MM.1S (cell line): ENCODE results near the gene LGALS9.

ENCODE experiments used
- DNase-seq: peaks from one replicate; pipeline ENCODE4 v3.0.0-alpha.2; 2015
- H2AFZ ChIP-seq: fragments of 300-600 bp; sonication (generic); 2 replicates; pipeline ENCODE4 v1.6.0; 2016; ENCODE audit warnings: antibody characterized with exemption, low read length
- H3F3A ChIP-seq: fragments of 300-600 bp; sonication (generic); 2 replicates; pipeline ENCODE4 v1.6.1; 2016; ENCODE audit warnings: mild to moderate bottlenecking, antibody characterized with exemption, low read length, moderate library complexity, mixed read lengths; ENCODE audit not compliant: insufficient read depth
- H3K27ac ChIP-seq: fragments of 300-600 bp; sonication (generic); 2 replicates; pipeline ENCODE4 v1.5.1; 2016; ENCODE audit warnings: mild to moderate bottlenecking, low read length
- H3K27me3 ChIP-seq: fragments of 300-600 bp; sonication (generic); replicated peaks from 2 replicates; pipeline ENCODE4 v1.6.0; 2016; ENCODE audit warnings: low read length; ENCODE audit not compliant: insufficient read depth
- H3K36me3 ChIP-seq: fragments of 300-600 bp; sonication (generic); replicated peaks from 2 replicates; pipeline ENCODE4 v1.6.1; 2016; ENCODE audit warnings: mild to moderate bottlenecking, low read length, mixed read lengths; ENCODE audit not compliant: insufficient read depth
- H3K4me1 ChIP-seq: fragments of 300-600 bp; sonication (generic); 2 replicates; pipeline ENCODE4 v1.6.1; 2016; ENCODE audit warnings: low read length, mixed read lengths
- H3K4me2 ChIP-seq: fragments of 300-600 bp; sonication (generic); 2 replicates; pipeline ENCODE4 v1.6.0; 2016; ENCODE audit warnings: low read depth, low read length
- H3K4me3 ChIP-seq: fragments of 300-600 bp; sonication (generic); 2 replicates; pipeline ENCODE4 v1.5.1; 2016; ENCODE audit warnings: low read length, mixed read lengths
- H3K79me2 ChIP-seq: fragments of 300-600 bp; sonication (generic); 2 replicates; pipeline ENCODE4 v1.6.1; 2016; ENCODE audit warnings: mixed run types, low read length, mixed read lengths
- H3K9ac ChIP-seq: fragments of 300-600 bp; sonication (generic); 2 replicates; pipeline ENCODE4 v1.6.1; 2016; ENCODE audit warnings: low read length, mixed read lengths
- H3K9me2 ChIP-seq: fragments of 300-600 bp; sonication (generic); replicated peaks from 2 replicates; pipeline ENCODE4 v1.6.1; 2016; ENCODE audit warnings: mild to moderate bottlenecking, low read length, mixed read lengths; ENCODE audit not compliant: insufficient read depth
- H3K9me3 ChIP-seq: fragments of 300-600 bp; sonication (generic); replicated peaks from 2 replicates; pipeline ENCODE4 v1.6.1; 2016; ENCODE audit warnings: mild to moderate bottlenecking, low read length, mixed read lengths; ENCODE audit not compliant: insufficient read depth
- H4K20me1 ChIP-seq: fragments of 300-600 bp; sonication (generic); 2 replicates; pipeline ENCODE4 v1.6.1; 2016; ENCODE audit warnings: mild to moderate bottlenecking, low read length, moderate library complexity, mixed read lengths; ENCODE audit not compliant: insufficient read depth
- EZH2 ChIP-seq: fragments of 300-600 bp; sonication (generic); optimal IDR thresholded peaks from 2 replicates; pipeline ENCODE3; 2017; ENCODE audit warnings: low read depth, mild to moderate bottlenecking, antibody characterized with exemption, low read length, mixed read lengths
- EZH2phosphoT487 ChIP-seq: fragments of 300-600 bp; sonication (generic); IDR thresholded peaks from 2 replicates; pipeline ENCODE4 v1.6.1; 2018; ENCODE audit warnings: antibody characterized with exemption, low read length
- TF ChIP-seq, protein P1 (sequence below): fragments of 300-600 bp; sonication (generic); IDR thresholded peaks from 2 replicates; pipeline ENCODE4 v1.5.1; 2016; ENCODE audit warnings: antibody characterized with exemption, low read length, mixed read lengths

LGALS9 gene

DNA sequence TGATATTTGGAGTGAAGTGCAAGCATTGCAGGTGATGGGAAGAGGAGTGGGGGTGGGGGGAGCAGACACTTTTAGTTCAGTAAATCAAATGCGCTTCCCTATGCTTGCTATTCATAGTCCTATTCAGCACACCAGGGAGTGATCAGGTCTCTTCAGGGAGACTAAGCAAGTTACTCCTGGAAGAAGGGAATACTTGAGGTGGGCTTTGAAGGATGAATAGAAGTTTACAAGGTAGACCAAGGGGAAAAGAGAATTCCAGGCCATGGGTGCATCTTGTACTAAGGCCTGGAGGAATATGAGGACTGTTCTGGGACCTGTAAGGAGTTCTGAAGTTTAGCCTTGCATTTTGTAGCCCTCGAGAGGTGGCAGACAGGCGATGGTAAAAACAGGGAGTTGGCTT is 40.1 kb upstream of the LGALS9 start:
- DNase-seq = no peak
- Histone ChIP-seq H2AFZ (no peak overlapping the region), H3K4me1 (no peaks in the 10 kb centered on the region), H3K27me3 (no peaks in the 10 kb centered on the region), H3K9ac (no peak overlapping the region), H3K4me3 (no peak overlapping the region), H3K9me2 (no peaks in the 10 kb centered on the region), H4K20me1 (no peaks in the 10 kb centered on the region), H3F3A (no peaks in the 10 kb centered on the region), H3K4me2 (no peak overlapping the region), H3K9me3 (no peaks in the 10 kb centered on the region), H3K79me2 (no peaks in the 10 kb centered on the region), H3K36me3 (no peaks in the 10 kb centered on the region), H3K27ac (no peak overlapping the region)
- TF ChIP-seq EZH2 (no peak), EZH2phosphoT487 (no peak)
- TF ChIP-seq, protein P1, sequence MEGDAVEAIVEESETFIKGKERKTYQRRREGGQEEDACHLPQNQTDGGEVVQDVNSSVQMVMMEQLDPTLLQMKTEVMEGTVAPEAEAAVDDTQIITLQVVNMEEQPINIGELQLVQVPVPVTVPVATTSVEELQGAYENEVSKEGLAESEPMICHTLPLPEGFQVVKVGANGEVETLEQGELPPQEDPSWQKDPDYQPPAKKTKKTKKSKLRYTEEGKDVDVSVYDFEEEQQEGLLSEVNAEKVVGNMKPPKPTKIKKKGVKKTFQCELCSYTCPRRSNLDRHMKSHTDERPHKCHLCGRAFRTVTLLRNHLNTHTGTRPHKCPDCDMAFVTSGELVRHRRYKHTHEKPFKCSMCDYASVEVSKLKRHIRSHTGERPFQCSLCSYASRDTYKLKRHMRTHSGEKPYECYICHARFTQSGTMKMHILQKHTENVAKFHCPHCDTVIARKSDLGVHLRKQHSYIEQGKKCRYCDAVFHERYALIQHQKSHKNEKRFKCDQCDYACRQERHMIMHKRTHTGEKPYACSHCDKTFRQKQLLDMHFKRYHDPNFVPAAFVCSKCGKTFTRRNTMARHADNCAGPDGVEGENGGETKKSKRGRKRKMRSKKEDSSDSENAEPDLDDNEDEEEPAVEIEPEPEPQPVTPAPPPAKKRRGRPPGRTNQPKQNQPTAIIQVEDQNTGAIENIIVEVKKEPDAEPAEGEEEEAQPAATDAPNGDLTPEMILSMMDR = no peak

DNA sequence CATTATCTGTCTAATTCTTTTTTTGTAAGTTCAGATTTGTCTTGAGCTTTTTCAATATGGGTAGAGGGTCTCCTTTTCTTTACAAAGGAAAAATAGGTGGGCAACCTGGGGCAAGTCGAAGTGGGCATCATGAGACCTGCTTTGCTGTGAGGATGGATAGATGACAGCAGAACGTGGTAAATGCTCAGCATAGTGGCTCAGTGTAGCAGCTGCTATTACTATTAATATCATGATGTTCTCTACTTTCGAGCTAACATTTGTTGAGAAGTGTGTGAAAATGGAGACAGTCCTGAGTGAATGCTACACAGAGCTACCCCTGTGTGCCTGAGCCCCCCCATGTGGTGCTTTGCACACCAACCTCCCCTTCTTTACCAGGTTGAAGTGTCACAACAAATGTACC is 39.0 kb upstream of the LGALS9 start:
- no peak overlapping the region for H3K4me3 ChIP-seq
- H3K27ac ChIP-seq = no peak overlapping the region
- H3K79me2 ChIP-seq = no peaks in the 10 kb centered on the region
- H3K9ac ChIP-seq = no peak overlapping the region
- H3K9me2 ChIP-seq = no peaks in the 10 kb centered on the region
- H4K20me1 ChIP-seq = no peaks in the 10 kb centered on the region
- H3F3A ChIP-seq = no peaks in the 10 kb centered on the region
- no peak for DNase-seq
- TF ChIP-seq EZH2phosphoT487 = no peak
- TF ChIP-seq EZH2 = no peak
- TF ChIP-seq, protein P1 = no peak
- H3K27me3 ChIP-seq = no peaks in the 10 kb centered on the region
- no peaks in the 10 kb centered on the region for H3K36me3 ChIP-seq
- H2AFZ ChIP-seq = no peak overlapping the region
- H3K4me2 ChIP-seq = no peak overlapping the region
- no peaks in the 10 kb centered on the region for H3K4me1 ChIP-seq
- no peaks in the 10 kb centered on the region for H3K9me3 ChIP-seq

DNA sequence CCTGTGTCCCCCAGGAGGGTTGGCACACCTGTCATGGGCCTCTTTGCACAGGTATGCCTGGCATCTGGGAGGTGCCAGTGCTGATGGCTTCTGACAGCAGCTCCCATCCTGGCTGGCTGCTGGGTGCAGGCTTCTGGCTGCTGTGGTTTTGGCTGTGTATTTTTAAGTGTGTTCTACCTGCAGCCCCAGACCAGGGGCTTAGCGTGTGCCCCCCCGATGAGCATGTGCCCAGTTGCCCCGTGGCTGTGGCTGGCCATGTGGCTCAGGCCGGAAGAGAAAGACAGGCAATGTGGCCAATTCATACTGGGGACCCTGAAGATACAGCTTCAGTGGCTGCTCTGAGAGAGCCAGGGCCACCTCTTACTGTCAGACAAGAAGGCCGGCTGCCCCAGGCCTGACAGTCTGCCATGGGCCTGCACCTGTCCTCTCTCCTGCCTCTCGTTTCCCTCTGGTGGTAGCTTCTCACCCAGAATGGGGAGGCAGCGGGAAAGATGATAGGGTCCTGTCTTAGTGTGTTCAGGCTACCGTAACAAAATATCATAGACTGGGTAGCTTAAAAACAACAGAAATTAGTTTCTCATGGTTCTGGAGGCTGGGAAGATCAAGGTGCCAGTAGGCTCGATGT is 37.6 kb upstream of the LGALS9 start:
- Histone ChIP-seq H3K9me3 (no peaks in the 10 kb centered on the region), H3K4me1 (no peaks in the 10 kb centered on the region), H3F3A (no peaks in the 10 kb centered on the region), H3K79me2 (no peaks in the 10 kb centered on the region), H3K4me3 (no peak overlapping the region), H3K27ac (no peak overlapping the region), H4K20me1 (no peaks in the 10 kb centered on the region), H3K9me2 (no peaks in the 10 kb centered on the region), H3K4me2 (no peak overlapping the region), H3K27me3 (no peaks in the 10 kb centered on the region), H2AFZ (no peak overlapping the region), H3K9ac (no peak overlapping the region), H3K36me3 (no peaks in the 10 kb centered on the region)
- no peak for TF ChIP-seq EZH2phosphoT487
- no peak for TF ChIP-seq EZH2
- TF ChIP-seq, protein P1 = no peak
- no peak for DNase-seq
